SKM-1 (cell line): ENCODE results near the gene ENTPD7.
"Not testable (repeated sequence)": the region's sequence is repeated elsewhere in the genome, so short reads cannot be mapped to it uniquely, and the experiment has no call there.

Source experiments
- DNase-seq: peaks from one replicate; lab custom pipeline; 2025; ENCODE audit not compliant: unreplicated experiment; lab: John Stamatoyannopoulos, UW

Gene ENTPD7

GRCh38 chr10:99682032-99682431 is 22.7 kb downstream of the ENTPD7 start:
- no peak for DNase-seq

DNA sequence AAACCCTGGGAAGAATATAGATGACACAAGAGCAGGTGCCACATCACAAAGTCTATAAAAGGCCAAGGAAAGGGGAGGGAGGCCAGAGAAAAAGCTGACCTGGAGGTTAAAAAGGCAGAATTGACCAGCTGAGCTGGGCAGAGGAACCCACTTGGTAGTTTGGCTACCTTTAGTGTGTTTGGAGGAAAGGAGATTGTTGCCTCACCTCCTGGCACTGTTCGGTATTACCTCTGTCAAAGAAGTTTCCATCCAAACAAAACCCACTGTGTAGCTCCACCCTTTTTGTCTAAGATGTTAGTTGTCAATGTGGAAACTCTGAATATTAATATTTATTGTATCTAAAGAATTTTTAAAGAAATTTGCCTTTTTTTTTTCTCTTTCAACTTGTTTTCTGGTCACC is 23.4 kb downstream of the ENTPD7 start:
- DNase-seq: no peak

DNA sequence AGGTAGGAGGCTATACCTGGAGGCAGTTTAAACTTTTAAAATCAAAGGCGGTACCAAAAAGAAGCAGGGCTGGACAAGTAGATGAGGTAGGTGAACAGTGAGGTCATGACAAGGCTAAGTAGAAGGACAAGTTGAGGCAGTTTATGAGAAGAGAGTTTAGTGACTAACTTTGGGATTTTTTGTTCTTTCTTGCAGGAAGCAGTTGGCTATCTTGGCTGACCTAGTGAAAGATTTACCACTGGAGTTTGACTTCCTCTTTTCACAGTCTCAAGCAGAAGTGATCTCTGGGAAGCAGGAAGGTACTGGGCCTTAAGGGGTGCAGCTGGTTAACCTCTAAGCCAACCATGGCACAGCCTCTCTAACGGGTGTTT is 26.3 kb downstream of the ENTPD7 start:
- DNase-seq: peak; percentile 92

DNA sequence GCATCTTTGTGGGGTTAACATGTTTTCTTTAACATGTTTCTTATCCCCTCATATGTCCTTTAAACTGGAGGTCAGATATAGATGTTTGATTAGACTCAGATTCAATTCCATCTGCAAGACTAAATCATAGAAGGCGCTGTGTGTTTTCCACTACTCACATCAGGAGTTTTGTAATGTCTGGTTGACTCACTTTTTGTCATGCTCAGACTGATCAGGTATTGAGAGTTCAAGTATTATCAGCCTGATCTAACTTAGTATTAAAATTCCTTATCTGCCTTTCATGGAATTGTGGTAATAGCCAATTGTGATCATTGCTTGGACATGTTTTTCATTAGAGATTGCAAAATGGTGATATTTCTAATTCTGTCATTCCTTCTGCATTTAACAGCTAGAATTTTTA is 30.2 kb downstream of the ENTPD7 start:
- DNase-seq: no peak

DNA sequence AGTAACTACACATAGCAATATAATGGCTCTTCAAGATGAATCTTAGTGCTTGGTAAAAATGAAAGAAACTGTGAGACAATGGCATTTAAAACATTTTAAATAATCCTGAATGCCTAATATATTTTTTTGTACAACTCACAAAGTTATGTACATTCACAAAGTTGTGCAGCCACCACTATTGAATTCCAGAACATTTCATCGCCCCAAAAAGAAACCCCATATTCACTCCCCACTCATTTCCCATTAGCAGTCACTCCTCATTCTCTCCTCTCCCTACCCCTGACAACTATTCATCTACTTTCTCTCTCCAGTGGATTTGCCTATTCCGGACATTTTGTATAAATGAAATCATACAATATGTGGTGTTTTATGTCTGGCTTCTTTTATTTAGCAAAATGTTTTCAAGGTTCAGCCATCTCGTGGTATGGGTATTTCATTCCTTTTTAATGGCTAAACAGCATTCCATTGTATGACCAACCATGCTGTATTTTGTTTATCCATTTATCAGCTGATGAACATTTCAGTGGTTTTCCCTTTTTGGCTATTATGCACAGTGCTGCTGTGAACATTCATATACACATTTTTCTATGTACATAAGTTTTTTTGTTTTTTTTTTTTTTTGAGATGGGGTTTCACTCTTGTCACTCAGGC is 34.7 kb downstream of the ENTPD7 start:
- DNase-seq: no peak

- no peak for DNase-seq
Observed at GRCh38 chr10:99695761-99696160, 36.5 kb downstream of the ENTPD7 start.

- no peak for DNase-seq
Observed at GRCh38 chr10:99698504-99699080, 39.3 kb downstream of the ENTPD7 start.

- no peak for DNase-seq
Observed at GRCh38 chr10:99700649-99701048, 41.3 kb downstream of the ENTPD7 start.

- DNase-seq: no peak
Observed at GRCh38 chr10:99708428-99709012, 49.2 kb downstream of the ENTPD7 start.

DNA sequence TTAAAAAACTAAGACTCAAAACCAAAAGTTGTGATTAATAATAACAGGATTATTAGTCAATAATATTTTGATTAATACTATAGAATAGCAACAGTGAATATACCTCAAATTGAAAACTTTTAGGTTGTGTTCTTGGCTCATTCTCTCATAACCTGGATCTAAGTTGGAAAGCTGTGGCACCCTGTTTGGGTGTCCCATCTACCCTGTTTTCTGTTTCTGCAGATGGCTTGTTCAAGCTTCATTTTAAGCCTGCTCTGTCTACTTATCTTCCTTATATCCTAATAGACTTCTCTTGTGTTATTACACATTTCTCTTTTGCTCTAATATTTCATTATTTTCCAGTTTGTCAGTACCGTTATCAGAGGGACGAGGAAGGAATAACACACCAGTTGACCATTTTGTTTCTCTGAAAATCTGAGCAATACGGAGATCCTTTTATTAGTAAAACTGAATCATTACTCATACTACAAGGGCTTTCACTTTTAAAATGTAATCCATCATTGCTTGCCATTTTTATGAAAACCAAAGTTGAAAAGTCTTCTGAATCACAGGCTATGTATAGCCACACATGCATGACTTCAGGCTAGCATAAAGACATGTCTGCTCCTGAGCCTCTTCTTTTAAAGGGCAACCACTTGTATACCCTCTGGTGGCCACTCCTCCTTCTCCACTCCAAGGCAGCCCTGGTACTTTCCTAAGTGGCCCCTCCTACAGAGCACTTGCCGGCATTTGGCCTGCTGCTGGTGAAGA is 50.3 kb downstream of the ENTPD7 start:
- DNase-seq: no peak

- DNase-seq: no peak
Observed at GRCh38 chr10:99711129-99711719, 51.9 kb downstream of the ENTPD7 start.

GRCh38 chr10:99714446-99714845 is 55.1 kb downstream of the ENTPD7 start:
- no peak for DNase-seq

- DNase-seq: no peak
Observed at GRCh38 chr10:99720387-99720786, 61.1 kb downstream of the ENTPD7 start.

- no peak for DNase-seq
Observed at GRCh38 chr10:99730026-99730425, 70.7 kb downstream of the ENTPD7 start.

DNA sequence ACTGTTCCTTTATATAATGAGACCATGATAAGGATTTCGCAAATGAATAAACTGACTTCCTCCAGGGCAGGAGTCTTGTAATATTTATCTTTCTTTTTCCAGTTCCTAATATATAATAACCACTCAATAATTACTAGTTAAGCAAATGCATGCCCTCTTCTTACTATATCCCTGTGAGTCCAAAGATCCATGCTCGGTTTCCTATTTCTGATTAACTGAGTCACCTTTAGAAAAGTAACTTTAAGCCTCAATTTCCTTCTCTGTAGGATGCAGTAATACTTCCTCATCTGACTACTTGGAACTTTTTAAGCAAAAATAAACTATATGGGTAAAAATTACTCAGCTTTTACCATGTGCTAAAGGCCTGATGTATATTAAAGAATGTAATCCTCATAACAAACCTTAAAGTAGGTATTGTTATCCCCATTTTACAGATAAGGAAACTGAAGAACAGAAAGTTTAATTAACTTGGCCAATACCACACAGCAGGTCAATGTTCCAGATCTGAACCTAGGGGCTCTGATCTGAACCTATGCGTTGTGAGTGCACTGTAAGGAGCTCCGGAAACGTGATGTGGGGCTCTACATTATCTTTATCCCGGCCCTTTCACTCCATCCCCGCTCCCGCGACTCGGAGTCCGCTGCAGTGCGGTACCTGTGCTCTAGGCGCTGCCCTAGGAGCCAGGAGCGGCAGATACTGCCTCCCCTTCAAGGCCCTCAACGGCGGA is 72.2 kb downstream of the ENTPD7 start:
- DNase-seq: peak; percentile 48

DNA sequence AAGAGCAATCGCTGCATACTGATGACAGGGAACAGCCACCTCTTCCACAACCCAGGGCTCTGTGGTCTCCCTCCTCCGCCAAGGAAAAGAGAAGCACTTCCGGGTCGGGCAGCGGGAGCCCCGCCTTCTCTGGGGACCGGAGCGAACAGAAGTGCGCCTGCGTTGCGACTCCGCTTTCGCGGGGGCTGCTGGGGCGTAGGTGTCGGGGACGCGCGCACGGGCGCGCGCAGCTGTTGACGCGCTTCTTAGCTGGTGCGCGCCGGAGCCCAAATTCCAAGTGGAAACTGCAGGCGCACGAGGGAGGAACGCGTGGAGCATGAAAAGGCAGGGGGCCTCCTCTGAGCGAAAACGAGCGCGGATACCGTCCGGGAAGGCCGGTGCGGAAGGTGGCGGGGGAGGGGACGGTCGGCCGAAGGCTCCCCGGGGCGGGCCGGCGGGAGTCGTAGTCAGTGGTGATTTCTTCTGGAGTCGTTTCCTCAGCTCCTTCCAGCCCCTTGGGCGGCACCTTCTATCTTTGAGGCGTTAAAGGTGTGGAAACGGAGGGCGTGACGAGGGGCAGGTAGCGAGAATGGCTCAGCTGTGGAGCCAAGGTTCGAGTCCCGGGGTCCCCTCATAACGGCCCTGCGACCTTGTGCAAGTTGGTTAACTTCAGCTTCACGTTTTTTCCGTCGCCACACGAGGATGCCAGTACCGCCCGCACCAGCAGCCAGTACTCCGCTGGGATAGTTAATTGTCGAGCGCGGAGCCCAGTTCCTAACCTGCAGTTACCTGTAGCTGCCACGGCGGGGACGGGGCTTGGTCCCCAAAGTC is 72.9 kb downstream of the ENTPD7 start, which contains the start of the genes COX15 and CUTC:
COX15 (minus strand) TSS at position 95 of the 810 bp plus-strand sequence; CDS start at position 17, 78 bp downstream.
CUTC (plus strand) TSS at position 202 of the 810 bp plus-strand sequence; CDS start at position 317, 115 bp downstream.
- DNase-seq: peak; percentile 94

DNA sequence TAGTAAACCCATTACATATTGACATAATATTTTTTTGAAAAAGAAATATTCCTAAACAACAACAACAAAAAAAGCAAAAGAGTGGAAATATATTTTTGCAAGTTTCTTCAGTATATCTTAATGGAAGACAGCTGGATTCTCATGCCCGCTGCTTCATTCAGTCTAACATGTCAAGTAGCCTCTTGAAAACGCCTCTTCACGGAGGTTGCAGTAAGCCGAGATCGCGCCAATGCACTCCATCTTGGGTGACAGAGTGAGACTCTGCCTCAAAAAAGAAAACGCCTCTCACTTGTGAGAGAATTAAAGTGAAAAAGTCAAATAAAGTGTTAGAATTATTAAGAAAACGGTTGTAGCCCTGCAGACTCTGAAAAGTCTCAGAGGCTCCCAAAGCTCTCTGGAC is 74.1 kb downstream of the ENTPD7 start:
- DNase-seq: no peak

- DNase-seq: not testable (repeated sequence)
Observed at GRCh38 chr10:99734111-99734510, 74.8 kb downstream of the ENTPD7 start.

DNA sequence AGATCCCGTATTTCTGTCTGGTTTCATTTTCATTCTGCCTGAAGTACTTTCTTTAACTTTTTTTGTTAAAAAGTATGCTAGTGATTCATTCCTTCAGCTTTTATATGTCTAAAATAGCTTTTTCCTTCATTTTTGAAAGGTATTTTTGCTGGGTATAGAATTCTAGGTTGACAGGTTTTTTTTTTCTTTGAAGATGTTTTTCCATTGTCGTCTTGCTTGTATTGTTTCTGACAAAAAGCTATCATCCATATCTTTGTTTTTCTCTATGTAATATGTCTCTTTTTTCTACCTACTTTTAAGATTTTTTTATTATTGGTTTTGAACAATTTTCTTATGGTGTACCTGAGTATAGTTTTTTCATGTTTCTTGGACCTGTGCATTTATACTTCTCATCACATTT is 81.0 kb downstream of the ENTPD7 start:
- DNase-seq: no peak
